ENCODE data around the gene RBBP8NL. TPM values are rescaled to one million over a fixed set of nuclear protein-coding genes. Genes with fewer than 3 reads are reported as not detected.
A peak's percentile ranks its signal among the peaks of the same experiment; 100 is the strongest.

RBBP8NL gene
- total and polyA plus RNA-seq, 9 of the 15 experiments (the other 6 are each of a cell fraction or from before 2014, with no cell fraction given), result not detected

DNA sequence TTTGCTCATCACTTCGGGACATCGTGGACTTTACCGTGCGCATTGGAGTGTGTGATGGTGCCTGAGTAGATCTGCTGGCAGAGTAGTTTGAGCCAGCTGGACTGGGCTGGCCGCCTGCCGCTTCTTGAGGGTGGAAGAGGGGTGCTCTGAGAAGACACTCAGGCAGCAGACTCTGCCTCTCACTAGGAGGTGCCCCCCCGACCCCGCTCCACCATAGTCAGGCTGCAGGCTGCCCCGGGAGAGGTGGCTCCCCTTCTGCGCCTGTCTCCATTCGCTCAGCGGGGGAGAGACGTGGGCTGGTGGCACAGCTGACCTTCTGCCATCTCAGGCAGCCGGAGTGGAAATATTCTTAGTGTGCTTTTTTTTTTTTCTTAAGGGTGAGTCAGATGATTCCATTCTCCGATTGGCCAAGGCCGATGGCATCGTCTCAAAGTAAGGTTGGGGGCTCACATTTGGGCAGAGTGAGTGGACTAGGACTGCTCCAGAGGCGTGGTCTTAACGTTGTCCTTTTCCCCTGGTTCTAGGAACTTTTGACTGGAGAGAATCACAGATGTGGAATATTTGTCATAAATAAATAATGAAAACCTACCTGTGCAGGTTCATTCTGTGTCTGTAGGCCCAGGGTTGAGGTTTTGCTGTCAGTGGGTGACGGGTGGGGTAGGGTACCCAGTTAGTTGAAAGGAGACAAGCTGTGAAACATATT lies 39.3 kb downstream of the RBBP8NL start:
- Histone ChIP-seq H3K36me3 (ENCODE audit: control insufficient read depth, insufficient read depth, low read length) (peaks cover 51% of the 10 kb centered on the region), H3K4me2 (ENCODE audit: insufficient read depth, low read length) (peak overlapping the region; percentile 100), H3K9ac (ENCODE audit: insufficient read depth in 1 of 2, low read depth in 2 of 2, low read length in 2 of 2) (peak overlapping the region; percentile 99), H3K9me1 (ENCODE audit: control insufficient read depth, insufficient read depth, low read length) (peaks cover 10% of the 10 kb centered on the region), H3K27ac (ENCODE audit: extremely low read depth, low read depth, low read length) (peak overlapping the region; percentile 95), H3K4me1 (replicated peaks in 1 of 2; ENCODE audit: control insufficient read depth in 2 of 2, insufficient read depth in 2 of 2, low read length in 2 of 2) (peaks cover 11 to 44% of the 10 kb centered on the region in 2 experiments; a peak in 4 of 5 replicates), H3K27me3 (ENCODE audit: control insufficient read depth in 2 of 2, insufficient read depth in 2 of 2, low read length in 2 of 2) (no peaks in the 10 kb centered on the region), H3K4me3 (peak overlapping the region; percentile 100), H3K9me3 (replicated peaks; ENCODE audit: control insufficient read depth, insufficient read depth, low read depth, low read length) (no peaks in the 10 kb centered on the region), H4K20me1 (replicated peaks; ENCODE audit: control insufficient read depth, insufficient read depth, low read length) (peaks cover 9% of the 10 kb centered on the region), H2AFZ (ENCODE audit: low read depth, low read length) (no peak overlapping the region), H3K79me2 (ENCODE audit: control insufficient read depth, insufficient read depth, low read length) (peaks cover 59% of the 10 kb centered on the region)
- DNase-seq (ENCODE audit: extremely low read depth in 1 of 4, low spot score in 3 of 4) (peak in 1 of 4 experiments; percentile 28), FAIRE-seq (no peak), ATAC-seq (no peak)
- intact Hi-C loops (cut with micrococcal nuclease), result loop anchor here (10.0 kb wide), 1 partner anchor 243 kb away; the partner anchor contains the start of genes PSMA7 and SS18L1
- in situ Hi-C loops (cut with MboI), result no loop called here
- ChIA-PET POLR2A (interaction anchor here (0.6 to 5.1 kb wide), 4 partner anchors 13 to 376 kb away, joined by 3 to 28 read pairs (median 8); partner anchors contain the start of gene LAMA5), CTCF (ENCODE audit: low intra/inter-chr PET ratio) (no interaction called here)
- 17% methylated on average over 17 of the region's 20 CpGs for WGBS (ENCODE audit: insufficient coverage, low coverage, missing lambda C conversion rate)
- no TSS peak for BruUV-seq (replicated peaks)
- TF ChIP-seq RBFOX2 (IDR thresholded peaks at IDR 0.05; ENCODE audit: low read depth, low read length), result peak; percentile 11
- TF ChIP-seq ZNF197 (CRISPR knock-in tag; IDR thresholded peaks at IDR 0.05; ENCODE audit: low read depth), result no peak
- TF ChIP-seq, protein P1, sequence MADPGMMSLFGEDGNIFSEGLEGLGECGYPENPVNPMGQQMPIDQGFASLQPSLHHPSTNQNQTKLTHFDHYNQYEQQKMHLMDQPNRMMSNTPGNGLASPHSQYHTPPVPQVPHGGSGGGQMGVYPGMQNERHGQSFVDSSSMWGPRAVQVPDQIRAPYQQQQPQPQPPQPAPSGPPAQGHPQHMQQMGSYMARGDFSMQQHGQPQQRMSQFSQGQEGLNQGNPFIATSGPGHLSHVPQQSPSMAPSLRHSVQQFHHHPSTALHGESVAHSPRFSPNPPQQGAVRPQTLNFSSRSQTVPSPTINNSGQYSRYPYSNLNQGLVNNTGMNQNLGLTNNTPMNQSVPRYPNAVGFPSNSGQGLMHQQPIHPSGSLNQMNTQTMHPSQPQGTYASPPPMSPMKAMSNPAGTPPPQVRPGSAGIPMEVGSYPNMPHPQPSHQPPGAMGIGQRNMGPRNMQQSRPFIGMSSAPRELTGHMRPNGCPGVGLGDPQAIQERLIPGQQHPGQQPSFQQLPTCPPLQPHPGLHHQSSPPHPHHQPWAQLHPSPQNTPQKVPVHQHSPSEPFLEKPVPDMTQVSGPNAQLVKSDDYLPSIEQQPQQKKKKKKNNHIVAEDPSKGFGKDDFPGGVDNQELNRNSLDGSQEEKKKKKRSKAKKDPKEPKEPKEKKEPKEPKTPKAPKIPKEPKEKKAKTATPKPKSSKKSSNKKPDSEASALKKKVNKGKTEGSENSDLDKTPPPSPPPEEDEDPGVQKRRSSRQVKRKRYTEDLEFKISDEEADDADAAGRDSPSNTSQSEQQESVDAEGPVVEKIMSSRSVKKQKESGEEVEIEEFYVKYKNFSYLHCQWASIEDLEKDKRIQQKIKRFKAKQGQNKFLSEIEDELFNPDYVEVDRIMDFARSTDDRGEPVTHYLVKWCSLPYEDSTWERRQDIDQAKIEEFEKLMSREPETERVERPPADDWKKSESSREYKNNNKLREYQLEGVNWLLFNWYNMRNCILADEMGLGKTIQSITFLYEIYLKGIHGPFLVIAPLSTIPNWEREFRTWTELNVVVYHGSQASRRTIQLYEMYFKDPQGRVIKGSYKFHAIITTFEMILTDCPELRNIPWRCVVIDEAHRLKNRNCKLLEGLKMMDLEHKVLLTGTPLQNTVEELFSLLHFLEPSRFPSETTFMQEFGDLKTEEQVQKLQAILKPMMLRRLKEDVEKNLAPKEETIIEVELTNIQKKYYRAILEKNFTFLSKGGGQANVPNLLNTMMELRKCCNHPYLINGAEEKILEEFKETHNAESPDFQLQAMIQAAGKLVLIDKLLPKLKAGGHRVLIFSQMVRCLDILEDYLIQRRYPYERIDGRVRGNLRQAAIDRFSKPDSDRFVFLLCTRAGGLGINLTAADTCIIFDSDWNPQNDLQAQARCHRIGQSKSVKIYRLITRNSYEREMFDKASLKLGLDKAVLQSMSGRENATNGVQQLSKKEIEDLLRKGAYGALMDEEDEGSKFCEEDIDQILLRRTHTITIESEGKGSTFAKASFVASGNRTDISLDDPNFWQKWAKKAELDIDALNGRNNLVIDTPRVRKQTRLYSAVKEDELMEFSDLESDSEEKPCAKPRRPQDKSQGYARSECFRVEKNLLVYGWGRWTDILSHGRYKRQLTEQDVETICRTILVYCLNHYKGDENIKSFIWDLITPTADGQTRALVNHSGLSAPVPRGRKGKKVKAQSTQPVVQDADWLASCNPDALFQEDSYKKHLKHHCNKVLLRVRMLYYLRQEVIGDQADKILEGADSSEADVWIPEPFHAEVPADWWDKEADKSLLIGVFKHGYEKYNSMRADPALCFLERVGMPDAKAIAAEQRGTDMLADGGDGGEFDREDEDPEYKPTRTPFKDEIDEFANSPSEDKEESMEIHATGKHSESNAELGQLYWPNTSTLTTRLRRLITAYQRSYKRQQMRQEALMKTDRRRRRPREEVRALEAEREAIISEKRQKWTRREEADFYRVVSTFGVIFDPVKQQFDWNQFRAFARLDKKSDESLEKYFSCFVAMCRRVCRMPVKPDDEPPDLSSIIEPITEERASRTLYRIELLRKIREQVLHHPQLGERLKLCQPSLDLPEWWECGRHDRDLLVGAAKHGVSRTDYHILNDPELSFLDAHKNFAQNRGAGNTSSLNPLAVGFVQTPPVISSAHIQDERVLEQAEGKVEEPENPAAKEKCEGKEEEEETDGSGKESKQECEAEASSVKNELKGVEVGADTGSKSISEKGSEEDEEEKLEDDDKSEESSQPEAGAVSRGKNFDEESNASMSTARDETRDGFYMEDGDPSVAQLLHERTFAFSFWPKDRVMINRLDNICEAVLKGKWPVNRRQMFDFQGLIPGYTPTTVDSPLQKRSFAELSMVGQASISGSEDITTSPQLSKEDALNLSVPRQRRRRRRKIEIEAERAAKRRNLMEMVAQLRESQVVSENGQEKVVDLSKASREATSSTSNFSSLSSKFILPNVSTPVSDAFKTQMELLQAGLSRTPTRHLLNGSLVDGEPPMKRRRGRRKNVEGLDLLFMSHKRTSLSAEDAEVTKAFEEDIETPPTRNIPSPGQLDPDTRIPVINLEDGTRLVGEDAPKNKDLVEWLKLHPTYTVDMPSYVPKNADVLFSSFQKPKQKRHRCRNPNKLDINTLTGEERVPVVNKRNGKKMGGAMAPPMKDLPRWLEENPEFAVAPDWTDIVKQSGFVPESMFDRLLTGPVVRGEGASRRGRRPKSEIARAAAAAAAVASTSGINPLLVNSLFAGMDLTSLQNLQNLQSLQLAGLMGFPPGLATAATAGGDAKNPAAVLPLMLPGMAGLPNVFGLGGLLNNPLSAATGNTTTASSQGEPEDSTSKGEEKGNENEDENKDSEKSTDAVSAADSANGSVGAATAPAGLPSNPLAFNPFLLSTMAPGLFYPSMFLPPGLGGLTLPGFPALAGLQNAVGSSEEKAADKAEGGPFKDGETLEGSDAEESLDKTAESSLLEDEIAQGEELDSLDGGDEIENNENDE (IDR thresholded peaks at IDR 0.05; ENCODE audit: low read depth, low read length), result no peak
- no peak for TF ChIP-seq FOSL1 (tag; conservative IDR thresholded peaks at IDR 0.05)
- TF ChIP-seq POLR2G (IDR thresholded peaks at IDR 0.05; ENCODE audit: low read depth, low read length), result peak; percentile 53
- TF ChIP-seq HNRNPLL (IDR thresholded peaks at IDR 0.05; ENCODE audit: low read depth, low read length, poor library complexity, severe bottlenecking), result no peak
- no peak for TF ChIP-seq ZFP91 (CRISPR knock-in tag; IDR thresholded peaks at IDR 0.05)

Measured in K562 (cell line).